Activated CD8-positive, alpha-beta memory T cell treated with anti-CD3 and anti-CD28 coated beads for 1 hour (primary cell): ENCODE results near the gene PHC2.

Experiments
- DNase-seq, 2 donors: peaks; one replicate each; pipeline ENCODE4 v3.0.0-alpha.2; 2020; ENCODE audit warnings: low read depth in 1 of 2; ENCODE audit errors: extremely low read depth in 1 of 2

PHC2 gene

DNA sequence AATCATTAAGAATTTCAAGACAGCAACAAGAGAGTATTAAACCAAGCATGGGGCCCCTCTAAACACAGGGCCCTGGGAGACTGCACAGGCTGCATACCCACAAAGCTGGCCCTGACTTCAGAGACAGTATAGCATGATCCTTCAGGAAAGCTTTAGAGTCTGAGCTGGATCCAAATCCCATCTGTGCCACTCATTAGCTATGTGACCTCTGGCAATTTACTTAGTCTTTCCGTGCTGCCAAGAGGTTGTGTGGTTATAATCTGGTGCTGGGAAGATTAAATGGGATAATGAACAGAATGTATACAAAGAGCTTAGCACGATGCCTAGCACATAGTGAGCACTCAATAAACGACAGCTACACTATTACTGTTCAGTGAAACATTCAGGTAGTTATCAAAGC lies 4.0 kb downstream of the PHC2 start:
- no peak for DNase-seq

DNA sequence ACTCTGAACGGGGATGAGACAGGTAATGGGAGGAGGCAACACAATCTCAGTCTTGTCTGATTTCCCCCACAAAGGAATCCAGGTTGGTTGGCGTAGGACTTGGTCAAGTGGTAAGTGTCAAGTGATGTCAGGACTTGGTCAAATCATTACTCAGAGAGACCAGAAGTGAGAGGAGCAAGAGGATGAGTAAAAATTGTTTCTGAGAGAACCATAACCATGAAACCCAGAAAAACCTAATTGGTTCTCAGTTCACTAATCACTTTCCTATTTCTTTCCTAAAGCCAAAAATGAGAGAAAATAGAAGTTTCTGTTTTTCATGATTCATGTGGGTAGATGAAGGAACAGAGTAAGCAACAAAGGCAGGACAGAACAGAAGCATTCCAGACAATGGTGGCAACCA lies 5.0 kb downstream of the PHC2 start:
- no peak for DNase-seq

DNA sequence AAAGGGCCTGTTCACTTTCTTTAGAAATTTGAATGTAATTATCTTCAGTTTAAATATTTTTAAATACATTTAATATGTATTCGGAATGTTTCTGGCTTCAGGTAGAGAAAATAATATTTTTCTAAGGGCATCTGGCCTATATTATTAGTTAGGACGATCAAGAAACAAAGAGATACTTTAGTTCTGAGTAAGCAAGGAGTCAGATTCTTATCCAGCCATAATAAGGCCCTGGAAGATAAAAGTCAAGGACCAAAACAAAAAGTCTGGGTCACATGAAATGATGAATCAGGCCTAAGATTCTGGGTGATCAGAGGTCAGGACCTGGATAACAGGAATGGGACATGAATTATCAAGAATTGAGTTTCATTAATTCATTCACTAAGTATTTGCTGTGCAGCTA lies 6.3 kb downstream of the PHC2 start:
- no peak for DNase-seq

DNA sequence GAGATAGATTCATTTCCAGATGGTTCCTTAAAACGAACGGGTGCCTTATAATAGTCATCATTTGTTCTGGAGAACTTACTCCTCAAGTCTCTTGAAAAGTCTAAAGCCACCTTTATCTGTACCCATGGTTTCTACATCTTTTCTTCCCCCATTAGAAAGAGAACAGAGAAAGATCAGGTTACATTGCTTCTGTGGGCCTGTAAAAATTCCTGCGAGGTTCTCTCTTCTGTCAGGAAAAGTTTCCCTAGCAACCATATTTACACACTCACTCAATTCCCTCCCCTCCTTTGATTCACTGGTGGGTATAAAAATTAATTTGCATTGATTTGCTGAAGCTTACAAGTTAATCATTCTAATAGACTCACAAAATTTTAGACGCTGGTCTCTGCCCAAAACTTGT lies 6.7 kb downstream of the PHC2 start:
- no peak for DNase-seq

DNA sequence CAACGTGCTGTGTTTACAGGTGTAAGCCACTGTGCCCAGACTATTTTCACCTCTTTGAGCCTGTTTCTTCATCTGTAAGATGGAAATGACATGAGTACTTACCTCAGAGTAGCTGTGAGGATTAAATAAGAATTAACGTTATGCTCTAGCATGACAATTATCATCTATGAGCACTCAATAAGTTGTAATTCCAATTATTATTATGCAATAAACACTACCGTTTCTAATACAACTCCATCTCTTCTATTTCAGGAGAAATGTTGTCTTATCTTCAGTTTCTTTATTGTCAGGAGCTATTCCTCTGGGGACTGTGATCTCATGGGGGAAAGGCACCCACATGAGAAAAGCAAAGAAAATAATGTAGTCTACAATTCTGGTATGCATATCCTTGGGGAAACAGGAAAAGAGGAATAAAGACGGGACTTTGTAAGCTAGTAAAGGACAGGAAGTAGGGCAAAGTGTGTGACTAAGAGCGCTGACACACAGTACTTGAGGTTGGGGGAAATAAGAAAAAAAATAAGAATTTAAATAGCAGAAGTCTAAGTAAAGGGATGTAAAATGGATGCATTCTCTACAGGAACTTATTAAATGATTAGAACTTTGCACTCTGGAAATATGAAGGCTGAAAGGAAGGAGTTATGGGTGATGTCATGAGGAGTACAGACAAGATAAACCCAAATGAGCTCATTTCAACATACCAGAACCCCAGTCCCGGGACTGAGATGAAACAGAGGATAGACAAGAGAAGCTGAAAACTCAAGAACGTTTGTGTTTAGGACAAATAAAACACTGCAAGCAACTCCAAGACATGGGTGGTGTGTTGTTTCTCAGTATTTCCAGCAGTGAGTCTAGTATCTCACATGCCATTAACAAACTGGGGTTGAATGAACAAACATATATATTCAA lies 9.8 kb downstream of the PHC2 start:
- no peak for DNase-seq

DNA sequence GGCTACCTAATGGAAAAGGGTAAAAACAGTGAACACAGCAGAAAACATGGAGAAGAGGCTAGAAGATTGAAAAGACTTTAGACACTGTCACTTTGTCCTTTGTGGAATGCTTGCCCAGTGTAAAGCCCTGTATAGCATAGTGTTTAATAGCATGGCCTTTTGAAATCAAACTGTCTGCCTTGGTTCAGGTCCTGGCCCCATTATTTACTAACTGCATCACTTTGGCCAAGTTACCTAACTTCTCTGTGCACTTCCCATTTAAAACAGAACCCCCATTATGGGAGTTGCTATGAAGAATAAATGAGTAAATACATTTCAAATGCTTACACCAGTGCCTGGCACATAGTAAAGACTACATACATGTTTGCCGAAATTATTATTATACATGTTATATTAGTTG lies 12.1 kb downstream of the PHC2 start:
- no peak for DNase-seq

DNA sequence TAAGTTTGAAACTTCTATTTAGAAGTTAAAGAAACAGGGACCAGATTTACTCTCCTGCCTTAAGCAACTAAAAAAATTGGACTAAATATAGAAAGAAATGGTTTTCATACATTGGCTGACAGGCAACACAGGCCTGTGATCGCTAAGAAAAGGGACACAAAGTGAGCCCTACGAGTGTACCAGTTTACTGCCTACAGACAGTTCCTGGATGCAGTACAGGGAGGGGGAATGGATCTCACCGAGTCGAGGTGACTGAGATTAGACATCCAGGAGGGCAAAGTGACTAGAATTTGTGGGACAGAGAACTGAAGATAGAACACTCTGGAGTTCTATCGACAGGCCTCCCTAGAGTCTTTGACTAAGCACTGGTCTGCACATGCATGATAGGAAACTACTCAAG lies 16.0 kb downstream of the PHC2 start:
- DNase-seq: no peak

DNA sequence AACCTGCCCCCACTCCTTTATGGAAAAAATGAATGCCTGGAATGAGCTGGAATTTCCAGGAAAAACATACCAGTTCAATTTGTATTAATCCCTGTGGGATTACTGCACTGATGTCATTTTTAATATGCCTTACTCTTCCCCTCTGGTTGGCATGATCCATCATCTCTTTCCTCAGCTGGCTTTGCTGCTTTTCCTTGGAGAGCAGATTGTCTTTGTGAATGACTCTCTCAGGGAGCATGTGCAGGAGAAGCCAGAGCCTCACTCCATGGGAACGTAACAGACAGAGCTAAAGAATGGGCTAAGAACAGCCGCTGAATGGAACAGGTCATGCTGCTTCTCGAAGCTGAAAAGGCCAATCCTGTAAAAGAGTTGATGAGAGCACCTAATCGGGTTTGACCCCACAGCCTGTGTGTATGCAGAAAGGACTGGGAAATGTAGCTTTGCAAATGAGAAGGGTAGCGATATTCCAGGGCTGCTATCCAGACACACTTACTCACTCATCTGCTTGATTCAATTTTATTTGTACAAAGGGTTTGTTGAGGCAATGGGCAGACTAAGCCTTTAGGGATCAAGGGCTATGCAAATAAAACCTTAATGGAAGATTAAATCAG lies 20.7 kb downstream of the PHC2 start:
- no peak for DNase-seq

DNA sequence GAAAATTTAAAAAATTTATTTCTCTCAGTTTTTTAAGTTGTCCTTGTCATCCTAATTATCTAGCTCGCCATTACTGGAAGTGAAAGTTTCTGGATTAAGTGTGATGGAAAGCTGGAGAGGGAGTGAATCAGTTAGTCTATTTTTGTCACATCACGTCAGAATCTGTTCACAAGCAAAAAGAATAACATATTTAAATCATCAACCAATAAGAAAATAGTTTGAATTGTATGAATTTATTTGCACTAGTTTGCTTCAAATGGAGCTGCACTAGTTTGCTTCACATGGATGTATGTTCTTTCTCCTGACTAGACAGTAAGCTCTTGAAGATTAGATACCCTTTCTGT lies 22.8 kb downstream of the PHC2 start:
- DNase-seq: no peak

DNA sequence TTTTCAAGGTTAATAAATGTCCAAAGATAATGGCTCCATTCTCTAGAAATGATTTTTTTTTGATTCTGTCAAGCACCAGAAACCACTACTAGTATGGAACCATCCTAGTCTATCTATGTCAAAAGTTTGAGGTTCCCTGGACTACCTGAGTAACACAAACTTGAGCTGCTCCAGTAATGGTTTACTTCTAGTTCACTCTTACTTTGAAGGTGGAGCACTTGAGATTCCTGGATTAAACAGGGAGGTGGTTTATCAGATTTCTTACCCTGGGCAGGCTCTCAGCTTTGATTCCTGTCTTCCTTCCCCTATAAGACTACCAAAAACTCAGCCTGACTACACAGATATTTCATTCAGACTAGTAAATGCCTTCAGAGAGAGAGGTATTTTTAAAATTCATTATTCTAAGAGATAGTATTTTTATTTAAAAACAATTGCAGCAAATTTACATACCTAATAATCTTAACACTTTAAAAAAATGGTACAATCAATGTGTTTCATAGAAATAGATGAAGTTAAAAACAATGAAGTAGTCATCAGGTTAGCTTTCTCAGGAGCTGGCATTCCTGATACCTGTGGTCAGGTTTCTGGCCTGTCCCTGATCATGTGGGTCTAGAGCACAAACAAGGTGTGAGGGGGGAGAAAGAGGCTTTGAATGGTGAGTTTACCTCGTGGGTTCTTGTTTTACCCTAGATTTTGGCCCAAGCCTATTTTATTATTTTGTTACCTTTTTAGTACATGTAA lies 23.4 kb downstream of the PHC2 start:
- DNase-seq: no peak

DNA sequence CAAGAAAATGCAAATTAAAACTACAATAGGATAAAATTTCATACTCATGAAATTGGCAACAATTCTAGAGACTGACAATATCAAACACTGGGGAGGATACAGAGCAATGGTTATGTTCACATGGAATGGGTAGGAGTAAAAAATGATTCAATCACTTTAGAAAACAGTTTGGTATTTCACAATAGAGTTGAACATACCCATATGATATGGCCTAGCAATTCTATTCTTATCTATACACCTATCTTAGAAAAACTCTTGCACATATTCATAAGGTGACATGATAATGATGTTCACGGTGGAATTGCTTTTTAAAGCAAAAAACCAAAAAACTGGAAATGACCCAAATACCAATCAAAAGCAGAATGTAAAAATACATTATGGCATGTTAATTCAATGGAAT lies 28.7 kb downstream of the PHC2 start:
- DNase-seq: no peak

DNA sequence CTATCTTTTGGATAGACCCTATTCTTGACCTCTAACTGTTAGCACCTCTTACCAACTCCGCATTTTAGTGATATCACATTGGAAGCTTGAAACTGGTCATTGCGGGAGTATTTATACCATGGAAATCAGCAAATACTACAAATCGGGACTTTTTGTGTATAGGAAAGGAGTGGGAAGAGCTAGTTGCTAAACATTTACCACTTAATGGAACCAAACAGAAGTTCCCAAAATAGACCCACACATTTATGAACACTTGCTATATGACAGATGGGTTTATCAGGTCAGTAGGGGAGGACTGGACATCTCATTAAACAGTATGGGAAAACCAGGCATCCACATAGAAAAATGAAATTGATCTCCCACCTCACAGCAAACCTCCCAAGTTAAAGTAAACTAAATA lies 29.4 kb downstream of the PHC2 start:
- no peak for DNase-seq

DNA sequence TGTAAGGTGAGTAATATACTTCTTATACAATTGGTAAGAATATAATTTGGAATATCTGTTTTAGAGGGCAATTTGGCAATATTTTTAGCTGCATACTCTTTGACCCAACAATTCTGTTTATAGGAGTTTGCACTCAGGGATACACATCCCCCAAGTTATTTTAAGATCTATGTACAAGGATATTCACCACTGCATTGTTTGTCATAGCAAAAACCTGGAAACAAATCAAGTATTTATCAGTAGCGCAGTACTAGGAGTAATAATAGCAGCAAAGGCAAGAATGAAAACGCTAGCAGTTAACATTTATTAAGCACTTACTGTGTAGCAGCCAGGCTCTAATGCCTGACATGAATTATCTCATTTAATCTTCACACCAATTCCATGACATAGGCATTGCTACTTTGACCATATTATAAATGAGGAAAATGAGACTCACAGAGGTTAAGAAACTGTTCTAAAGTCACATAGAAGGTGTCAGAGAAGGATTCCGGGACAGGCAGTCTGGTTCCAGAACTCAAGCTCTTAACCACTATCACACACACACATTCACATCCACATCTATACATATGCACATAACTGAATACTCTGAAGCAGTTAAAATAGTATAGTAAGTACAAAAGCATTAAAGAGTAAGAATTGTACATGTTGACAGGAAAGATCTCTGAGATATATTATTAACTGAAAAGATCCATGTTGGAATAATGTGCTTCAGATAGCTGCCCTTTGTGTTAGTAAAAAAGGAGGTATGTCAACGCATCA lies 30.6 kb downstream of the PHC2 start:
- no peak for DNase-seq

DNA sequence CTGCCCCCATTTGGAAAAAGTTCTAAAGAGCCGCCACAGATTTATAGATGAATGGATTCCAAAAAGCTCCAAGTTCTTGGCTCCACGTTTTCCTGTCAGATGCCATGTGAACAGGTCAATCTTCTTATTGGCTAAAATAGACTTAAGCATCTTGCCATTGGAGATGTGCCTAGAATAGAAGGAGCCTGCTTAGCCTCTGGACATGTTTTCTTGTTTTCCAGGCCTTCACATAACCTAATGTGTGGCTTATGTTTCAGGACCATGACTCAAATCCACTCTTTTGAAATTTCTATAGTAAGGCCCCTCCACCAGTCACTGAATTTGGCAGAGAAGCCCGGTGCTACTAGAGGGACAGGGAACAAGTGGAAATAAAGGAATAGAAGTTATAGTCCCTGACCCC lies 31.5 kb downstream of the PHC2 start:
- DNase-seq: no peak

DNA sequence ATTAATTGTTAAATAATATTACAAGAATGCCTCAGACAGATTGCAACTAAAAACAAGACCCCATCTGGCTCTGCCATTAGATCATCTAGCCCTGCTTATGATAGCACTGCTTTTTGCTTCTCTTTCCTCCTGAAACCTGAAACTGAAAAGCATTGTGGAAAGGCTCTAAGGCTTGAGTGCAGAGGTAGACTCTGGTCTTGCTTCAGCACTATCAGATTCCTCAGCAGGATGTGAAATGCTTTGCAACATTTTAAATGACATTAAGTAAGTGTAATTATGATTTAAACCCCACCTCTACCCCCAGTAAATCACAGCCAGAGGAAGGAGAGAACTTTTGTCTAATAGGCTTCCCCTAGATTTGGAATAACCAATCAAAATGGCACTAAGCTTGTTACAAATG lies 32.9 kb downstream of the PHC2 start:
- no peak for DNase-seq

DNA sequence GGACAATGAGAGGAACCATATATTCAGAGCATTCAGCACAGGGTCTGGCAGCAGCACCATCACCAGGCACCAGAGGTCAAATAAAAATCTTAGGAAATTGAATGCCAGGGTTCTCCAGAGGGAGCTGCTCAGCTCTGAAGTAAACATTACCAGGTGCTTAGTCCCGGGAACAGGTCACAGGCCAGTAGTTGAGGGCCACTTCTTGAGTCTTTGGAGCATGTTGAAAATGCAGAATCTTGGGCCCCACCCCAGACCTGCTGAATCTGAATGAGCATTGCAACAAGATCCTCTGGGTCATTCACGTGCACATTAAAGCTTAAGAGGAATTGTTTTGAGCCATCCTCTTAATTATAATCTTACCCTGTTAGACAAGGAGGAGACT lies 33.8 kb downstream of the PHC2 start:
- DNase-seq: no peak

DNA sequence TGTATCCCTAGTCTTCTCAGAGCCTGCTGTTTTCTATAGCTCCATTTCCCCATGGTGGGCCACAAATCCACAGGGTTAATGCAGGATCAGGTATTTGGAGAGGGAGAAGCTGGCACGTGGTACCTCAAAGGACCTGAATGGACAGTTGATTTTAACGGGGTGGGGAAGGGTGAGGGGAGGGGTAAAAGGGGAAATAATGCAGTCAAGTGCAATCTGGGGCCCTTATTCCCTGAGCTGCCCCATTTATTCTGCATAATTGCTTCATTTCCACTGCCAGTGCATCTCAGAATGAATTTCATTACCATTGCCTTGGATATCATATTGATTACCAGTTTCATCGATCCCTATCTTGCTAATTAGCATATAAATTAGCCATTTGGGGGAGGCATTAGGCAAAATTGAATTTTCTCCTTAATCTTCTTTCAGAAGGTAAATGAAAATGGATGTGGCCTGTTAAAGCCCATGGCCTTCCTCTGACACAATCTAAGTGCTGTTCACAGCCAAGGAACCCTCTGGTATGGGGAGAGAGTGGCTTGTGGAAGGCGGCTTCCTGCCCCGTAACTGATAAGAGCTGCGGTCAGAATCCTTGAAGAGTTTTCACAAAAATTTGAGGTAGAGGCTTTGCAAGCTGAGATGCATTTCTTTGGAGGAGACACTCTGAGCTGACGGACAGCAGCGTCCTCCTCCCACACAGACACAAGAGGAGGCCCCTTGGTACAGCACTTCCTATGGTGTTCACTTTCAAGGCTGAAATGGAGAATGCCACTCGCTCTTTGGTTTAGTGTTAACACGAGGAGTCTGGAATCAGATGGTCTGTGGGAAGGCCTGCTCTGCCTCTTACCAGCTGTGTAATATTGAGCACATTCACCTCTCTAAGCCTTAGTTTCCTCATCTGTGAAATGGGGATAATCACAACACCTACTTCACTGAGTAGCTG lies 34.4 kb downstream of the PHC2 start:
- DNase-seq: no peak

DNA sequence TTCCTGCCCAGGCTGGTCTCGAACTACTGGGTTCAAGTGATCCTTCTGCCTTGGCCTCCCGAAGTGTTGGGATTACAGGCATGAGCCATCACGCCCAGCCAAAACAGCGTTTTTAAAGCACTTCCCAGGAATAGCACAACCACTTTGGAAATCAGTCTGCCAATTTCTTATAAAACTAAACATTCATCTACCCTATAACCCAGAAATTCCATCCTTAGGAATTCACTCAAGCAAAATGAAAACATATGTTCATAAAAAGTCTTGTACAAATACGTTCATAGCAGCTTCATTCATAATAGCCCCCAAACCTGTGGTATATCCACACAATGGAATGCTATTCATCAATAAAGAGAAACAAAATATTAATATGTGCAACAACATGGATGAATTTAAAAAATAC lies 36.1 kb downstream of the PHC2 start:
- DNase-seq: no peak

DNA sequence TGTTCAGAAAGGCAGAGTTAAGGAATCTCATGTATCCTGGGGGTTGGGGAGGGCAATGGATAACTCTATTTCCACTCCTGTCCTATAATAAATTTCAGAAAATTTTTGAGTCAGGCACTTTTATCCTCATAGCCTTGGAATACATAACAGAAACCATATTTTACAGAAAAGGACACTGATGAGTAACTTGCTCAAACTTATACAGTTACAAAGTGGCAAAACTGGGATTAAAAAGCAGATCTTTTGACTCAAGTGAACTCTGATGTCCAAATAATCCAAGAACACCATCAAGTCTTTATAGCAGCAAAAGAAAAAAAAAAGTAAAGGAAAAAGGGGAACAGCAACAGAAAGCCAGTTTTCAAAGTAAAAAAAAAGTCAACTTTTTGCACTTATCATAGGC lies 36.9 kb downstream of the PHC2 start:
- no peak for DNase-seq

DNA sequence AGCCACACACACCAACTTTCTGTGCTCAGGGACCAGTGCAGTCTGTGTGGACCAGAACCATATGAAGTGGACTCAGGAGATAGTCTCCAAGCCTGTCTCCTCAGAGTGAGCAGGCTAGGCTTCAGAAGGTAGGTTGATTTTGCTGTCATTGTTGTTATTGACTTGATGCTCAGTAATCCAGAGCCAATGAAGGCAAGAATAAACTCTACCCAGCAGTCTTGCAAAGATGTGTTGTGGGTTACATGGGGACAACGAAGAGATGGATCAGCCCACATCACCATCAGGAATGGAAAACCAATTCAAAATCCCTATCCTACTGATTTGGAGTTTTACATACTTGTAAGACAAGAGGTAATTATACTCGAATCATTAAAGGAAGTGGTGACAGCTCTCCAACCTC lies 37.4 kb downstream of the PHC2 start:
- no peak for DNase-seq
